ENCODE results near the gene ATAD3C.
"Not testable (repeated sequence)": the region's sequence is repeated elsewhere in the genome, so short reads cannot be mapped to it uniquely, and the experiment has no call there.

ATAD3C gene

GRCh38 chr1:1446631-1447030 lies 2.9 kb upstream of the ATAD3C start:
- not testable (repeated sequence) for DNase-seq (ENCODE audit: low read depth in 2 of 2)

- DNase-seq (ENCODE audit: low read depth in 2 of 2), result not testable (repeated sequence)
These were observed 1.1 kb downstream of the ATAD3C start for GRCh38 chr1:1450616-1451015.

- no peak for DNase-seq (ENCODE audit: low read depth in 2 of 2)
These were observed 2.3 kb downstream of the ATAD3C start for GRCh38 chr1:1451696-1452364.

GRCh38 chr1:1452365-1452739 lies 2.9 kb downstream of the ATAD3C start:
- not testable (repeated sequence) for DNase-seq (ENCODE audit: low read depth in 2 of 2)

- DNase-seq (ENCODE audit: low read depth in 2 of 2), result no peak
These were observed 3.4 kb downstream of the ATAD3C start for GRCh38 chr1:1452882-1453281.

GRCh38 chr1:1454286-1455056 lies 5.0 kb downstream of the ATAD3C start:
- not testable (repeated sequence) for DNase-seq (ENCODE audit: low read depth in 2 of 2)

GRCh38 chr1:1455366-1455884 lies 5.9 kb downstream of the ATAD3C start:
- DNase-seq (ENCODE audit: low read depth in 2 of 2), result no peak

- DNase-seq (ENCODE audit: low read depth in 2 of 2), result not testable (repeated sequence)
These were observed 6.4 kb downstream of the ATAD3C start for GRCh38 chr1:1455934-1456333.

GRCh38 chr1:1456683-1457255 lies 7.3 kb downstream of the ATAD3C start:
- not testable (repeated sequence) for DNase-seq (ENCODE audit: low read depth in 2 of 2)

- DNase-seq (ENCODE audit: low read depth in 2 of 2), result not testable (repeated sequence)
These were observed 9.7 kb downstream of the ATAD3C start for GRCh38 chr1:1459156-1459555.

GRCh38 chr1:1459711-1460110 lies 10.2 kb downstream of the ATAD3C start:
- not testable (repeated sequence) for DNase-seq (ENCODE audit: low read depth in 2 of 2)

GRCh38 chr1:1460540-1461130 lies 11.1 kb downstream of the ATAD3C start:
- no peak for DNase-seq (ENCODE audit: low read depth in 2 of 2)

GRCh38 chr1:1461721-1462317 lies 12.3 kb downstream of the ATAD3C start:
- no peak for DNase-seq (ENCODE audit: low read depth in 2 of 2)

- DNase-seq (ENCODE audit: low read depth in 2 of 2), result no peak
These were observed 13.0 kb downstream of the ATAD3C start for GRCh38 chr1:1462318-1462966.

- DNase-seq (ENCODE audit: low read depth in 2 of 2), result no peak
These were observed 13.8 kb downstream of the ATAD3C start for GRCh38 chr1:1463312-1463711.

- not testable (repeated sequence) for DNase-seq (ENCODE audit: low read depth in 2 of 2)
These were observed 18.9 kb downstream of the ATAD3C start for GRCh38 chr1:1468196-1468985.

GRCh38 chr1:1470626-1471388 lies 21.3 kb downstream of the ATAD3C start:
- no peak for DNase-seq (ENCODE audit: low read depth in 2 of 2)

GRCh38 chr1:1471389-1472052 lies 22.0 kb downstream of the ATAD3C start, which contains the start of gene ATAD3B:
TSS of gene ATAD3B (plus strand) at chr1:1471765. CDS start at chr1:1471885, 120 bp downstream.
- DNase-seq (ENCODE audit: low read depth in 2 of 2), result peak; percentile 91 to 95
